ENCODE data around the gene DUSP12.

Gene DUSP12

GRCh38 chr1:161770250-161770649 is 20.7 kb downstream of the DUSP12 start:
- DNase-seq = no peak

- no peak for DNase-seq
Observed at GRCh38 chr1:161771161-161771560, 21.6 kb downstream of the DUSP12 start.

GRCh38 chr1:161771973-161772372 is 22.4 kb downstream of the DUSP12 start:
- no peak for DNase-seq

GRCh38 chr1:161772397-161772796 is 22.8 kb downstream of the DUSP12 start:
- DNase-seq = no peak

- no peak for DNase-seq
Observed at GRCh38 chr1:161773791-161774190, 24.2 kb downstream of the DUSP12 start.

- no peak for DNase-seq
Observed at GRCh38 chr1:161777261-161777660, 27.7 kb downstream of the DUSP12 start.

GRCh38 chr1:161778522-161778921 is 28.9 kb downstream of the DUSP12 start:
- DNase-seq = no peak

GRCh38 chr1:161779393-161779792 is 29.8 kb downstream of the DUSP12 start:
- no peak for DNase-seq

GRCh38 chr1:161781995-161782394 is 32.4 kb downstream of the DUSP12 start:
- DNase-seq = no peak

GRCh38 chr1:161782886-161783285 is 33.3 kb downstream of the DUSP12 start:
- DNase-seq = no peak

GRCh38 chr1:161784968-161785367 is 35.4 kb downstream of the DUSP12 start:
- DNase-seq = no peak

- DNase-seq = no peak
Observed at GRCh38 chr1:161787355-161787754, 37.8 kb downstream of the DUSP12 start.

GRCh38 chr1:161790587-161791317 is 41.2 kb downstream of the DUSP12 start:
- no peak for DNase-seq

- DNase-seq = no peak
Observed at GRCh38 chr1:161791904-161792655, 42.5 kb downstream of the DUSP12 start.

GRCh38 chr1:161792740-161793139 is 43.2 kb downstream of the DUSP12 start:
- DNase-seq = no peak

- DNase-seq = no peak
Observed at GRCh38 chr1:161799792-161800191, 50.2 kb downstream of the DUSP12 start.

GRCh38 chr1:161801955-161802354 is 52.4 kb downstream of the DUSP12 start:
- no peak for DNase-seq

GRCh38 chr1:161803181-161803580 is 53.6 kb downstream of the DUSP12 start:
- no peak for DNase-seq

- DNase-seq = no peak
Observed at GRCh38 chr1:161805399-161806197, 56.0 kb downstream of the DUSP12 start.
